GM15510 (cell line): ENCODE measurements around the gene SLC25A25.

ENCODE experiments used
- POLR2A ChIP-seq: IDR thresholded peaks from 3 replicates; pipeline ENCODE4 v1.6.1; 2011; ENCODE audit warnings: borderline replicate concordance; ENCODE audit not compliant: insufficient read length; ENCODE audit errors: extremely low read depth

Gene SLC25A25

GRCh38 chr9:128085943-128086342 is 17.9 kb downstream of the SLC25A25 start:
- no peak for TF ChIP-seq POLR2A

DNA sequence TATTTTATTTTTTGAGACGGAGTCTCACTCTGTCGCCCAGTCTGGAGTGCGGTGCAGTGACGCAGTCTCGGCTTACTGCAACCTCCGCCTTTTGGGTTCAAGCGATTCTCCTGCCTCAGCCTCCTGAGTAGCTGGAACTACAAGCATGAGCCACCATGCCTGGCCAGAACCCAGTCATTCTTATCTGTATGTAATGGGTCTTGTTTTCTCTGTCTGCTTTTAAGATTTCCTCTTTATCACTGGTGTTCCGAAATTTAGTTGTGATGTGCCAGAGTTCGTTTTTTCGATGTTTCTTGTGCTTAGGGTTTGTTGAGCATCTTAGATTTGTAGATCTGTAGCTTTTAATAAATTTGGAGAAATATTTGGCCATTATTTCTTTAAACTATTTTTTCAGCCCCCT is 19.2 kb downstream of the SLC25A25 start:
- no peak for TF ChIP-seq POLR2A

GRCh38 chr9:128088253-128088945 is 20.4 kb downstream of the SLC25A25 start:
- no peak for TF ChIP-seq POLR2A

DNA sequence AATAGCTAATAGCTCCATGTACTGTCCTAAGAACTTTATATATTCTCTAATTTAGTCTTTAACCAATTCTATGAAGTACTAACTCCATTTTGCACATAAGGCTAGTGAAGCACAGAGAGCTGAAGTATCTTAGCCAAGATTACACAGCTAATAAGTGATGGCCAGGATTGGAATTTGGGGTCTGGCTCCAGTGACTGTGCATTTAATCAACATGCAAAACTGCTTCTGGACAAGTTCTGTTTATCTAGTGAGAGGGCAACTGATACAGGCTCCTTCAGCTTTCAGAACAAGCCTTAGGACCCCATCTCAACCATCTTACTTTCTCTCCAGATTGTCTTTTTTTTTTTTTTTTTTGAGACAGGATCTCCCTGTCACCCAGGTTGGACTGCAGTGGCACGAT is 21.3 kb downstream of the SLC25A25 start:
- no peak for TF ChIP-seq POLR2A

- no peak for TF ChIP-seq POLR2A
Observed at GRCh38 chr9:128091144-128091543, 23.1 kb downstream of the SLC25A25 start.

DNA sequence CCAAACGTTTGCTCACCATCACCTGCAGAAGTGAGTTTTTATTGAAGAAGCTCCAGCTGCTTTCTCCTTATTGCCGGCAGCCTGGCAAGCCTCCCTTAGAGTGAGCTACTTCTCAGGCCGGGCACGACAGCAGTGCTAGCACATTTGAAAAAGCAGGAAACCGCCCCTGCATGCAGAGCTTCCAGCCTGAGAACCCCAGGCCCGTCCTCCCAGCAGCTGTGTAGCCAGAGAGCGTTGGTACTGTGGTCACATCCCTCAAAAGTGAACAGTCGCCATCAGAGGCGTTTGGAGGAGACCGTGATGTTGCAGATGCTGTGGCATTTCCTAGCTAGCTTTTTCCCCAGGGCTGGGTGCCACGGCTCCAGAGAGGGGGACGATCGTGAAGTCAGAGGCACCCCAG is 23.5 kb downstream of the SLC25A25 start:
- TF ChIP-seq POLR2A = no peak

- TF ChIP-seq POLR2A = no peak
Observed at GRCh38 chr9:128092199-128092977, 24.4 kb downstream of the SLC25A25 start.

DNA sequence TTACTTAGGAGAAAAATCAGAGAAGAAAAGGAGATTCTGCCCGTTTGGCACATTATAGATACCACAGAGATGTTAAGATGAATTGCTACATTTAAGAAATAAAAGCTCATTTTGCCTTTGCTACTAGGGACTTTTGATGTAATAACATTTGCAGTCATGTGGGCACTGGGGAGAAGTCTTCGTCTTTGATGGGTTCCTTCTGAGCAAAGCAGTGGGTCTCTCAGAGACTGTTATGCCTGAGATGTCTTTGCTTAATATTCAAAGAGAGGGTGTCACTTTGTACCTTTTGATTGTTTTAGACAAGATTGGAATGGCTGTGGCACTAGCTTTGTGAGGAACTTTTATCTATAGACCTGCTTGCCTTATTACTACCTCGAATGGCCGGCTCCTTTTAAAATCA is 25.0 kb downstream of the SLC25A25 start:
- no peak for TF ChIP-seq POLR2A

GRCh38 chr9:128094166-128094949 is 26.3 kb downstream of the SLC25A25 start:
- no peak for TF ChIP-seq POLR2A

GRCh38 chr9:128094950-128095544 is 27.0 kb downstream of the SLC25A25 start:
- no peak for TF ChIP-seq POLR2A

GRCh38 chr9:128096616-128097536 is 28.8 kb downstream of the SLC25A25 start:
- no peak for TF ChIP-seq POLR2A

DNA sequence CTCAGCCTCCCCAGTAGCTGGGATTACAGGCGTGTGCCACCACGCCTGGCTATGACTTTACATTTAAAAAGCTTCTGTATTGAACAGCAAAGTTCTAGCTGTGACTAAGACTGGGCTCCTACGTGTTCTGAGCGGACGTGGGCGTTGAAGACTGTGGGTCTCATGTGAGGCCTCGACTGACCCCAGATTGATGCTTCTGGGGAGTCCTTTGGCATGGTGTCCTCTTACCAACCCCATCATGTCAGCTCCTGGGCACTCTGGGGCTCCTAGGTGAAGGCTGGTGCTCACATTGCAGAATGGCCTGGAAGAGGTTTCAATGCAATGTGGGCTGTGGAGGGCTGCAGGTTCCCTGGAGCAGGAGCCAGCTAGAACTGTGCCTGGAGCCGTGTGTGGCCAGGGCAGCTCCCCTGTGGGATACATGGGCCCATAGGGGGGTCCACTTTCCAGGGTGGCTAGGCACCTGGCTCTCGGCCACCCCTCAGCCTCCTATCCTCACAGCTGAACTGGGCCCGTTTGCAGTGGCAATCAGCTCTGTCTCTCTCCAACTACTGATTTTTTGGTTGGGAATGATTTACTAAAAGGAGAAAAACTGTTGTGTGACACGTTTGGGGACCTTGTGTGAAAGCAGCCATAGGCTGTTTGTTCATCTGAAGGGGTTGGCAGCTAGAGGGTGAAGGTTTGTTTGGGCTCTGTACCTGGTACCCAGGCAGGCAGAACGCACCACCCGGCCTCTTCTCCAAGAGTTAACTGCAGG is 29.7 kb downstream of the SLC25A25 start:
- TF ChIP-seq POLR2A = no peak
